ENCODE data around the gene GRIK4.

- no peak for TF ChIP-seq NCOA1 (IDR thresholded peaks at IDR 0.05; ENCODE audit: low read depth)
- no peak for TF ChIP-seq HDAC2 (IDR thresholded peaks at IDR 0.05)
- no peak for TF ChIP-seq BMI1 (IDR thresholded peaks at IDR 0.05; ENCODE audit: low read length)
- TF ChIP-seq EP300 (IDR thresholded peaks at IDR 0.05; ENCODE audit: low read length), result no peak
- no peak for TF ChIP-seq CTCF (IDR thresholded peaks at IDR 0.05 in 2 of 3, conservative IDR thresholded peaks at IDR 0.05 in 1 of 3; ENCODE audit: insufficient read depth in 2 of 3, low read depth in 1 of 3, low read length in 3 of 3)
- TF ChIP-seq HNRNPLL (IDR thresholded peaks at IDR 0.05; ENCODE audit: low read depth, low read length, poor library complexity, severe bottlenecking), result no peak
- TF ChIP-seq ZNF282 (CRISPR knock-in tag; IDR thresholded peaks at IDR 0.05), result no peak
- TF ChIP-seq GTF2A2 (tag; IDR thresholded peaks at IDR 0.05), result no peak
- TF ChIP-seq TAF1 (IDR thresholded peaks at IDR 0.05; ENCODE audit: control insufficient read depth, extremely low read depth, insufficient read depth, low read length, severe bottlenecking), result no peak
- TF ChIP-seq IRF9 (tag; IDR thresholded peaks at IDR 0.05), result no peak
- no peak for TF ChIP-seq CBX2 (IDR thresholded peaks at IDR 0.05; ENCODE audit: insufficient read depth, low read length, poor library complexity, severe bottlenecking)
- no peak for TF ChIP-seq THAP7 (CRISPR knock-in tag; IDR thresholded peaks at IDR 0.05)
- TF ChIP-seq BRD4 (IDR thresholded peaks at IDR 0.05), result no peak
- no peak for TF ChIP-seq YBX1 (IDR thresholded peaks at IDR 0.05)
Observed at GRCh38 chr11:120789391-120789790, 277.8 kb downstream of the GRIK4 start.

All from K562 (cell line).